ENCODE results near the gene OVAAL. TPM values are rescaled to one million over a fixed set of nuclear protein-coding genes. Genes with fewer than 3 reads are reported as not detected.

The OVAAL gene
- total RNA-seq, 3 donors from 2014 or later (not counting 1 experiment from before 2014, with no cell fraction given): not detected

DNA sequence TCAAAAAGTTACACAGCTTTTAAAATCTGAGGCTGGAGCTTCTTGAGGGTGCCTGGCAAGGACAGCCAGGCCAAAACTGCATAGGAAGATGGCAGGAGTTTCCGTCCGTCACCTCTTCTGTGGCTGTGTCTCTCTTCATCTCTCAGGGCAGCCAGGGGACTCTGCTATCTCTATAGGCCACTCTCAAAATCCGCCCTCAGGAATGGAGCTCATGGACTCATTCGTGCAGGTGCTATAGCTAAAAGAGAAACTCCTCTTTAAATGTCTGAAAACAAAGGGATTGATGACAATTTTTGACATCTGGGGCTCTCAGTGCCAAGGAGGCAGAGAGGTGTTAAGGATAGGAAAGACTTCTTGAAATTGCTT lies 27.2 kb downstream of the OVAAL start:
- peaks cover 7 to 8% of the 10 kb centered on the region in 2 donors for H3K27me3 Mint-ChIP-seq (ENCODE audit: low read depth in 2 of 2)
- H3K4me1 Mint-ChIP-seq: no peaks in the 10 kb centered on the region
- Histone ChIP-seq H3K36me3 (ENCODE audit: control insufficient read depth, insufficient read depth, low read length) (no peaks in the 10 kb centered on the region), H3K4me3 (ENCODE audit: low read length) (no peak overlapping the region), H3K4me1 (ENCODE audit: control insufficient read depth, insufficient read depth, low read length) (no peaks in the 10 kb centered on the region), H3K27ac (ENCODE audit: low read length) (no peak overlapping the region), H3K9me3 (ENCODE audit: control insufficient read depth, insufficient read depth, low read length) (no peaks in the 10 kb centered on the region), H3K27me3 (ENCODE audit: control insufficient read depth, insufficient read depth, low read length) (no peaks in the 10 kb centered on the region)
- ATAC-seq (no peak), DNase-seq (no peak)
- intact Hi-C loops (cut with micrococcal nuclease): no loop called here
- no peak for TF ChIP-seq CTCF (IDR thresholded peaks at IDR 0.05)
- 93% methylated on average over 4 of the region's 4 CpGs for WGBS (ENCODE audit: insufficient coverage)
- H3K36me3 Mint-ChIP-seq: no peaks in the 10 kb centered on the region
- no peak overlapping the region for H3K27ac Mint-ChIP-seq
- H3K4me3 Mint-ChIP-seq: no peak overlapping the region
- peaks cover 0 to 2% of the 10 kb centered on the region in 2 donors for H3K9me3 Mint-ChIP-seq

GRCh38 chr1:180586671-180587155 lies 27.9 kb downstream of the OVAAL start:
- no peaks in the 10 kb centered on the region for H3K9me3 ChIP-seq (ENCODE audit: control insufficient read depth, insufficient read depth, low read length)
- DNase-seq: no peak
- Mint-ChIP-seq H3K9me3 (peaks cover 0 to 2% of the 10 kb centered on the region in 2 donors), H3K4me1 (no peaks in the 10 kb centered on the region), H3K27ac (no peak overlapping the region), H3K27me3 (ENCODE audit: low read depth in 2 of 2) (peaks cover 7 to 8% of the 10 kb centered on the region in 2 donors), H3K4me3 (no peak overlapping the region), H3K36me3 (no peaks in the 10 kb centered on the region)
- WGBS (ENCODE audit: insufficient coverage): 41% methylated on average over 1 of the region's 1 CpG
- H3K36me3 ChIP-seq (ENCODE audit: control insufficient read depth, insufficient read depth, low read length): no peaks in the 10 kb centered on the region
- no peak for ATAC-seq
- TF ChIP-seq CTCF (IDR thresholded peaks at IDR 0.05): no peak
- no peaks in the 10 kb centered on the region for H3K4me1 ChIP-seq (ENCODE audit: control insufficient read depth, insufficient read depth, low read length)
- H3K27me3 ChIP-seq (ENCODE audit: control insufficient read depth, insufficient read depth, low read length): no peaks in the 10 kb centered on the region
- H3K4me3 ChIP-seq (ENCODE audit: low read length): no peak overlapping the region
- no peak overlapping the region for H3K27ac ChIP-seq (ENCODE audit: low read length)
- intact Hi-C loops (cut with micrococcal nuclease): no loop called here

DNA sequence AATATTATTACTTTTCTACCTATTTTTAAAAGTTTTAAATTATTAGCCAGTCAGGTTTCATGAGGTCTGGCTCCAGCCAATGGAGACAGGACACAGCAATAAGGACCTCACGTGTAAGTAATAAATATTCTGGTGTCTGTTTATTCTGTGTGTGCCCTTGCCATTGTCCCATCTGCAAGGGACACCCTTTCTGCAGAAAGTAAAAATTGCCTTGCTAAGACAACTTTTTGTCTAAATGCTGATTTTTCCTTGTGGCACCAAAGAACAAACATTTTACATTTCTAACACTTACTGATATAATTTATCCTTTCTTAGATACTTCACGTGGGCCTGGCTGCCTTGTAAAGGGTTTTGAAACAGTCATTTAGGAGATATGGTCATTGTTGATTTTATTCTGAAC lies 29.4 kb downstream of the OVAAL start:
- intact Hi-C loops (cut with micrococcal nuclease): no loop called here

More for the DNA sequence above, 29.4 kb downstream of the OVAAL start:
- H3K4me3 Mint-ChIP-seq: no peak overlapping the region
- H3K4me1 ChIP-seq (ENCODE audit: control insufficient read depth, insufficient read depth, low read length): no peaks in the 10 kb centered on the region
- H3K4me3 ChIP-seq (ENCODE audit: low read length): no peak overlapping the region
- no peak for TF ChIP-seq CTCF (IDR thresholded peaks at IDR 0.05)
- H3K27ac ChIP-seq (ENCODE audit: low read length): no peak overlapping the region
- H3K9me3 ChIP-seq (ENCODE audit: control insufficient read depth, insufficient read depth, low read length): no peaks in the 10 kb centered on the region
- no peaks in the 10 kb centered on the region for H3K4me1 Mint-ChIP-seq
- WGBS (ENCODE audit: insufficient coverage): 94% methylated on average over 1 of the region's 2 CpGs
- peaks cover 7 to 8% of the 10 kb centered on the region in 2 donors for H3K27me3 Mint-ChIP-seq (ENCODE audit: low read depth in 2 of 2)
- H3K9me3 Mint-ChIP-seq: peaks cover 0 to 2% of the 10 kb centered on the region in 2 donors
- no peaks in the 10 kb centered on the region for H3K36me3 Mint-ChIP-seq
- ATAC-seq (no peak), DNase-seq (no peak)
- H3K27me3 ChIP-seq (ENCODE audit: control insufficient read depth, insufficient read depth, low read length): no peaks in the 10 kb centered on the region
- no peaks in the 10 kb centered on the region for H3K36me3 ChIP-seq (ENCODE audit: control insufficient read depth, insufficient read depth, low read length)
- H3K27ac Mint-ChIP-seq: no peak overlapping the region

All from natural killer cell (primary cell).